H9 (cell line): ENCODE data around the gene MASP2. TPM values are rescaled to one million over a fixed set of nuclear protein-coding genes. Genes with fewer than 3 reads are reported as not detected.

Source experiments
- DNase-seq: peaks from one replicate; pipeline ENCODE4 v3.0.0-alpha.2; 2017
- H2AFZ ChIP-seq: one replicate; pipeline ENCODE4 v1.6.1; 2013; ENCODE audit warnings: mild to moderate bottlenecking, low read length, control low read depth, moderate library complexity
- H2AK5ac ChIP-seq: 2 replicates; pipeline ENCODE4 v1.6.1; 2013; ENCODE audit warnings: low read length, control low read depth, mixed read lengths; ENCODE audit not compliant: insufficient read length
- H2BK120ac ChIP-seq: one replicate; pipeline ENCODE4 v1.6.1; 2013; ENCODE audit warnings: low read depth, mild to moderate bottlenecking, low read length, control low read depth, inconsistent platforms; ENCODE audit not compliant: poor library complexity, severe bottlenecking
- H2BK12ac ChIP-seq: 2 replicates; pipeline ENCODE4 v1.6.1; 2013; ENCODE audit warnings: low read length, control low read depth, mixed read lengths, low read depth; ENCODE audit not compliant: insufficient read length
- H2BK15ac ChIP-seq: 2 replicates; pipeline ENCODE4 v1.6.1; 2013; ENCODE audit warnings: low read depth, low read length, control low read depth
- H2BK20ac ChIP-seq: one replicate; pipeline ENCODE4 v1.6.1; 2013; ENCODE audit warnings: low read depth, mild to moderate bottlenecking, low read length, control low read depth, inconsistent platforms; ENCODE audit not compliant: poor library complexity, severe bottlenecking
- H2BK5ac ChIP-seq: 2 replicates; pipeline ENCODE4 v1.6.1; 2013; ENCODE audit warnings: low read length, control low read depth, mixed read lengths; ENCODE audit not compliant: insufficient read length
- H3K14ac ChIP-seq: 2 replicates; pipeline ENCODE4 v1.6.1; 2013; ENCODE audit warnings: low read length, control low read depth; ENCODE audit not compliant: insufficient read depth
- H3K18ac ChIP-seq: 2 replicates; pipeline ENCODE4 v1.6.1; 2013; ENCODE audit warnings: low read depth, mild to moderate bottlenecking, mixed read lengths, low read length, control low read depth; ENCODE audit not compliant: insufficient read length
- H3K23ac ChIP-seq: 2 replicates; pipeline ENCODE4 v1.6.1; 2013; ENCODE audit warnings: low read length, control low read depth, mixed read lengths, low read depth; ENCODE audit not compliant: insufficient read length
- H3K23me2 ChIP-seq: 2 replicates; pipeline ENCODE4 v1.6.1; 2013; ENCODE audit warnings: low read depth, mild to moderate bottlenecking, mixed read lengths, low read length, control low read depth; ENCODE audit not compliant: insufficient read length, poor library complexity, severe bottlenecking
- H3K27ac ChIP-seq: 2 replicates; pipeline ENCODE4 v1.5.1; 2013; ENCODE audit warnings: low read length, control low read depth, mixed read lengths, low read depth; ENCODE audit not compliant: insufficient read length
- H3K27me3 ChIP-seq: 2 replicates; pipeline ENCODE4 v1.6.1; 2013; ENCODE audit warnings: low read length, control low read depth, inconsistent platforms; ENCODE audit not compliant: insufficient read depth
- H3K4ac ChIP-seq: 2 replicates; pipeline ENCODE4 v1.6.1; 2013; ENCODE audit warnings: low read depth, mild to moderate bottlenecking, control low read depth, inconsistent platforms, low read length, moderate library complexity
- H3K4me1 ChIP-seq: 2 replicates; pipeline ENCODE4 v1.6.1; 2013; ENCODE audit warnings: low read length, control low read depth, inconsistent platforms; ENCODE audit not compliant: insufficient read depth
- H3K4me2 ChIP-seq: 2 replicates; pipeline ENCODE4 v1.6.1; 2013; ENCODE audit warnings: low read length, control low read depth, mixed read lengths; ENCODE audit not compliant: insufficient read length, insufficient read depth
- H3K56ac ChIP-seq: 2 replicates; pipeline ENCODE4 v1.6.1; 2013; ENCODE audit warnings: low read depth, mild to moderate bottlenecking, mixed read lengths, low read length, control low read depth; ENCODE audit not compliant: insufficient read length
- H3K79me1 ChIP-seq: 2 replicates; pipeline ENCODE4 v1.6.1; 2013; ENCODE audit warnings: low read depth, mild to moderate bottlenecking, moderate library complexity, low read length, control low read depth, inconsistent platforms; ENCODE audit not compliant: insufficient read depth, poor library complexity, severe bottlenecking
- H3K79me2 ChIP-seq: 2 replicates; pipeline ENCODE4 v1.6.1; 2013; ENCODE audit warnings: low read length, control low read depth, inconsistent platforms; ENCODE audit not compliant: insufficient read depth
- H3K9ac ChIP-seq: 2 replicates; pipeline ENCODE4 v1.6.1; 2013; ENCODE audit warnings: low read length, control low read depth, mixed read lengths; ENCODE audit not compliant: insufficient read length; ENCODE audit errors: extremely low read depth
- H3K9me3 ChIP-seq: one replicate; pipeline ENCODE4 v1.6.1; 2013; ENCODE audit warnings: low read depth, low read length, inconsistent platforms; ENCODE audit not compliant: control insufficient read depth
- H3T11ph ChIP-seq: one replicate; pipeline ENCODE4 v1.6.1; 2013; ENCODE audit warnings: mild to moderate bottlenecking, low read length, control low read depth, inconsistent platforms
- H4K20me1 ChIP-seq: one replicate; pipeline ENCODE4 v1.6.1; 2013; ENCODE audit not compliant: control insufficient read depth, insufficient read length, insufficient read depth
- H4K5ac ChIP-seq: 2 replicates; pipeline ENCODE4 v1.6.1; 2013; ENCODE audit warnings: low read depth, mild to moderate bottlenecking, mixed read lengths, low read length, control low read depth; ENCODE audit not compliant: insufficient read length
- H4K8ac ChIP-seq: replicated peaks from 2 replicates; pipeline ENCODE4 v1.6.1; 2013; ENCODE audit warnings: low read length, control low read depth, mixed read lengths, low read depth; ENCODE audit not compliant: insufficient read length
- H4K91ac ChIP-seq: 2 replicates; pipeline ENCODE4 v1.6.1; 2013; ENCODE audit warnings: low read depth, mild to moderate bottlenecking, moderate library complexity, mixed read lengths, low read length, control low read depth; ENCODE audit not compliant: insufficient read length
- H3K27ac Mint-ChIP-seq, 3 experiments: 2 replicates in 2 of 3; 3 replicates in 1 of 3; pipeline ENCODE4 v1.8.0; 2020 to 2021; ENCODE audit warnings: mixed read lengths in 3 of 3, mild to moderate bottlenecking in 1 of 3, moderate library complexity in 1 of 3
- H3K27me3 Mint-ChIP-seq: 2 replicates; pipeline ENCODE4 v1.8.0; 2021; ENCODE audit warnings: low read depth, mild to moderate bottlenecking, moderate library complexity, mixed read lengths
- H3K36me3 Mint-ChIP-seq, 3 experiments: 2 replicates in 2 of 3; 3 replicates in 1 of 3; pipeline ENCODE4 v1.8.0; 2020 to 2021; ENCODE audit warnings: low read depth in 3 of 3, mixed read lengths in 3 of 3; ENCODE audit not compliant: insufficient read depth in 1 of 3
- H3K4me1 Mint-ChIP-seq, 2 experiments: 2 replicates each; pipeline ENCODE4 v1.8.0; 2020; ENCODE audit warnings: mixed read lengths in 2 of 2
- H3K4me3 Mint-ChIP-seq, 2 experiments: 2 replicates in 1 of 2; 3 replicates in 1 of 2; pipeline ENCODE4 v1.8.0; 2020 to 2021; ENCODE audit warnings: mild to moderate bottlenecking in 2 of 2, mixed read lengths in 2 of 2, moderate library complexity in 1 of 2
- H3K9me3 Mint-ChIP-seq, 2 experiments: 2 replicates in 1 of 2; 3 replicates in 1 of 2; pipeline ENCODE4 v1.8.0; 2020; ENCODE audit warnings: mild to moderate bottlenecking in 2 of 2, mixed read lengths in 2 of 2, moderate library complexity in 1 of 2
- WGBS: extraction: QIAGEN DNeasy Blood & Tissue Kit; methylation state at CpG from one replicate; pipeline ENCODE4 v1.1.7; 2013; ENCODE audit warnings: missing lambda C conversion rate, low lambda C conversion rate, mixed read lengths; ENCODE audit not compliant: insufficient read length; ENCODE audit errors: extremely low coverage; 5-methylcytosine and 5-hydroxymethylcytosine counted together
- total RNA-seq: library from RNA; stranded (reverse); gene quantifications from 2 replicates; pipeline ENCODE4 v1.2.1, GENCODE V29; 2021
- TF ChIP-seq, protein P1 (sequence below): fragments of 200-600 bp; sonication (generic); conservative IDR thresholded peaks from 3 replicates; pipeline ENCODE4 v1.8.0; 2021; ENCODE audit warnings: antibody characterized with exemption, mild to moderate bottlenecking

MASP2 gene
- total RNA-seq, 1 experiment from 2014 or later: 0.46 TPM

DNA sequence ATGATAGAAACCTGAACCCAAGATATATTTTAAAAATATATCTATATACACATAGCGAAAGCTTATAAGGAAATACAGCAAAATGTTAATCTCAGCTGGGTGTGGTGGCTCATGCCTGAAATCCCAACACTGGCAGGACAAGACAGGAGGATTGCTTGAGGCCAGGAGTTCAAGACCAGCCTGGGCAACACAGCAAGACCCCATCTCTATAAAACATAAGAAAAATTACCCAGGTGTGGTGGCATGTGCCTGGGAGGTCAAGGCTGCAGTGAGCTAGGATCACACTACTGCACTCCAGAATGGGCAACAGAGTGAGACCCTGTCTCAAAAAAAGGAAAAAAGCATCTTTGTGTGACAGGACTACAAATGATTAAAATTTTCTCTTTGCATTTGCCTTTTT, 18.8 kb upstream of the MASP2 start:
- Histone ChIP-seq H4K8ac (no peak overlapping the region), H3K4me1 (no peaks in the 10 kb centered on the region), H3K18ac (no peak overlapping the region), H3K14ac (no peak overlapping the region), H3K9ac (no peak overlapping the region), H2AFZ (no peak overlapping the region), H2BK5ac (no peak overlapping the region), H2BK120ac (no peak overlapping the region), H3T11ph (no peak overlapping the region), H4K20me1 (no peaks in the 10 kb centered on the region), H3K4me2 (no peak overlapping the region), H4K91ac (no peak overlapping the region), H3K56ac (no peak overlapping the region), H3K23ac (no peak overlapping the region), H2BK20ac (no peak overlapping the region), H4K5ac (no peak overlapping the region), H3K9me3 (no peaks in the 10 kb centered on the region), H3K79me1 (no peaks in the 10 kb centered on the region), H2AK5ac (no peak overlapping the region), H3K4ac (no peak overlapping the region), H3K79me2 (no peaks in the 10 kb centered on the region), H3K23me2 (no peaks in the 10 kb centered on the region), H3K27me3 (no peaks in the 10 kb centered on the region), H3K27ac (no peak overlapping the region), H2BK12ac (no peak overlapping the region), H2BK15ac (no peak overlapping the region)
- Mint-ChIP-seq H3K9me3 (no peaks in the 10 kb centered on the region), H3K36me3 (peaks cover 45 to 80% (median 62%) of the 10 kb centered on the region in 3 experiments), H3K27ac (no peak overlapping the region), H3K4me3 (no peak overlapping the region), H3K27me3 (no peaks in the 10 kb centered on the region), H3K4me1 (peaks cover 4% of the 10 kb centered on the region in 2 experiments)
- TF ChIP-seq, protein P1, sequence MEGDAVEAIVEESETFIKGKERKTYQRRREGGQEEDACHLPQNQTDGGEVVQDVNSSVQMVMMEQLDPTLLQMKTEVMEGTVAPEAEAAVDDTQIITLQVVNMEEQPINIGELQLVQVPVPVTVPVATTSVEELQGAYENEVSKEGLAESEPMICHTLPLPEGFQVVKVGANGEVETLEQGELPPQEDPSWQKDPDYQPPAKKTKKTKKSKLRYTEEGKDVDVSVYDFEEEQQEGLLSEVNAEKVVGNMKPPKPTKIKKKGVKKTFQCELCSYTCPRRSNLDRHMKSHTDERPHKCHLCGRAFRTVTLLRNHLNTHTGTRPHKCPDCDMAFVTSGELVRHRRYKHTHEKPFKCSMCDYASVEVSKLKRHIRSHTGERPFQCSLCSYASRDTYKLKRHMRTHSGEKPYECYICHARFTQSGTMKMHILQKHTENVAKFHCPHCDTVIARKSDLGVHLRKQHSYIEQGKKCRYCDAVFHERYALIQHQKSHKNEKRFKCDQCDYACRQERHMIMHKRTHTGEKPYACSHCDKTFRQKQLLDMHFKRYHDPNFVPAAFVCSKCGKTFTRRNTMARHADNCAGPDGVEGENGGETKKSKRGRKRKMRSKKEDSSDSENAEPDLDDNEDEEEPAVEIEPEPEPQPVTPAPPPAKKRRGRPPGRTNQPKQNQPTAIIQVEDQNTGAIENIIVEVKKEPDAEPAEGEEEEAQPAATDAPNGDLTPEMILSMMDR: no peak
- no peak for DNase-seq
- no CpG with 5 or more reads among the region's 1 CpG for WGBS
